UCSD-AML1 (cell line): Measurements from ENCODE around the gene HMG20A.

Experiments used
- DNase-seq: peaks from one replicate; lab custom pipeline; 2025; ENCODE audit not compliant: unreplicated experiment; lab: John Stamatoyannopoulos, UW

Gene HMG20A

GRCh38 chr15:77475001-77475400, 54.3 kb downstream of the HMG20A start:
- DNase-seq, result no peak

GRCh38 chr15:77475898-77476297, 55.2 kb downstream of the HMG20A start:
- DNase-seq, result no peak

GRCh38 chr15:77476995-77477394, 56.3 kb downstream of the HMG20A start:
- DNase-seq, result no peak

- DNase-seq, result no peak
Observed at GRCh38 chr15:77478051-77478450, 57.4 kb downstream of the HMG20A start.

GRCh38 chr15:77479015-77479414, 58.3 kb downstream of the HMG20A start:
- DNase-seq, result no peak

GRCh38 chr15:77480859-77481633, 60.4 kb downstream of the HMG20A start:
- no peak for DNase-seq

GRCh38 chr15:77481670-77482069, 61.0 kb downstream of the HMG20A start:
- no peak for DNase-seq

- DNase-seq, result no peak
Observed at GRCh38 chr15:77482570-77482969, 61.9 kb downstream of the HMG20A start.

GRCh38 chr15:77483425-77484140, 62.9 kb downstream of the HMG20A start:
- no peak for DNase-seq

GRCh38 chr15:77484994-77485393, 64.3 kb downstream of the HMG20A start:
- DNase-seq, result no peak

GRCh38 chr15:77486542-77487468, 66.1 kb downstream of the HMG20A start:
- no peak for DNase-seq

GRCh38 chr15:77487469-77487842, 66.8 kb downstream of the HMG20A start:
- DNase-seq, result no peak

GRCh38 chr15:77487888-77488287, 67.2 kb downstream of the HMG20A start:
- no peak for DNase-seq

GRCh38 chr15:77489647-77490046, 69.0 kb downstream of the HMG20A start:
- DNase-seq, result no peak

- DNase-seq, result no peak
Observed at GRCh38 chr15:77493324-77493907, 72.7 kb downstream of the HMG20A start.

- DNase-seq, result no peak
Observed at GRCh38 chr15:77494073-77494867, 73.6 kb downstream of the HMG20A start.

- DNase-seq, result no peak
Observed at GRCh38 chr15:77494964-77495363, 74.3 kb downstream of the HMG20A start.

GRCh38 chr15:77495838-77496596, 75.3 kb downstream of the HMG20A start:
- DNase-seq, result peak; percentile 75

GRCh38 chr15:77496715-77497109, 76.0 kb downstream of the HMG20A start:
- DNase-seq, result peak; percentile 83
